ENCODE measurements around the gene PACSIN1.

DNA sequence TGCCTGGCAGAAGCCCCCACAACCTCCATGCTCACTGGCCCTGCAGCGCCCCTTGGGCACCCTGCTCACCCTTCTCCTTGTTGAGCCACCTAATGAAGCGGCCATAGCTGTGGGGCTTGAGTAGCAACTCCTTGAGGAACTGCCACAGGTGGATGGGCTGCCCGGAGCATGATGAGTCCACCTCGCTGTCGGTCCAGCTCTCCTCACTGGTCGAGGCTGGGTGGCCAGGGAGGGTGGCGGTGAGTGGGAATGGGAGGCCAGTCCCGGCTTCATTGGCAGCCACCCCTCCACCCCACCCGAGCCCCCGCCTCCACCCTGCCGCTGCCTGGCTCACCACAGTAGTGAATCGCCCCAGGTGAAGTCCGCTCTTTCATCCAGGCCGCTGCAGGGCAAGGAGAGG lies 73.3 kb downstream of the PACSIN1 start:
- TF ChIP-seq CTCF (IDR thresholded peaks at IDR 0.05) (no peak), POLR2A (IDR thresholded peaks at IDR 0.05) (no peak)
